Right lung (tissue), 5 donors: ENCODE data around the gene TCAIM. TPM values are rescaled to one million over a fixed set of nuclear protein-coding genes. Genes with fewer than 3 reads are reported as not detected.
"Not testable (repeated sequence)": the region's sequence is repeated elsewhere in the genome, so short reads cannot be mapped to it uniquely, and the experiment has no call there.

Experiments used
- DNase-seq, 2 donors: peaks; one replicate each; pipeline ENCODE4 v3.0.0-alpha.2; 2013
- polyA plus RNA-seq, 5 donors: library from polyadenylated mRNA; unstranded; fragments of 120-200 nt; gene quantifications; one replicate each; pipeline versions ENCODE4 v1.2.1 to v1.2.3, GENCODE V29; 2013; ENCODE audit warnings: inconsistent platforms in 1 of 5, low replicate concordance in 1 of 5; ENCODE audit not compliant: insufficient read length in 5 of 5, insufficient read depth in 1 of 5

Gene TCAIM
- polyA plus RNA-seq, 5 donors: 20.2 to 29.4 (median 26.3) TPM

GRCh38 chr3:44342176-44342790 is 3.7 kb downstream of the TCAIM start:
- DNase-seq: peak in 1 of 2 donors; percentile 68

GRCh38 chr3:44343421-44343820 is 4.9 kb downstream of the TCAIM start:
- DNase-seq: no peak

GRCh38 chr3:44346590-44346989 is 8.0 kb downstream of the TCAIM start:
- DNase-seq: not testable (repeated sequence)

- DNase-seq: no peak
Measured at GRCh38 chr3:44348993-44349392, 10.4 kb downstream of the TCAIM start.

GRCh38 chr3:44353355-44353924 is 14.9 kb downstream of the TCAIM start:
- no peak for DNase-seq

GRCh38 chr3:44355362-44356033 is 16.9 kb downstream of the TCAIM start:
- peak in 1 of 2 donors; percentile 33 for DNase-seq

- DNase-seq: no peak
Measured at GRCh38 chr3:44359146-44359751, 20.7 kb downstream of the TCAIM start.

- DNase-seq: peak in 1 of 2 donors; percentile 17
Measured at GRCh38 chr3:44363591-44363990, 25.0 kb downstream of the TCAIM start.

- DNase-seq: no peak
Measured at GRCh38 chr3:44365952-44366351, 27.4 kb downstream of the TCAIM start.

- no peak for DNase-seq
Measured at GRCh38 chr3:44375450-44375849, 36.9 kb downstream of the TCAIM start.

GRCh38 chr3:44387404-44387803 is 48.8 kb downstream of the TCAIM start:
- DNase-seq: no peak

- no peak for DNase-seq
Measured at GRCh38 chr3:44392489-44392888, 53.9 kb downstream of the TCAIM start.

GRCh38 chr3:44395714-44396113 is 57.1 kb downstream of the TCAIM start:
- DNase-seq: no peak

- DNase-seq: no peak
Measured at GRCh38 chr3:44396200-44397171, 57.9 kb downstream of the TCAIM start.

GRCh38 chr3:44398271-44398670 is 59.7 kb downstream of the TCAIM start:
- DNase-seq: not testable (repeated sequence)

- DNase-seq: no peak
Measured at GRCh38 chr3:44398853-44399252, 60.3 kb downstream of the TCAIM start.

GRCh38 chr3:44400771-44401170 is 62.2 kb downstream of the TCAIM start:
- no peak for DNase-seq

GRCh38 chr3:44402548-44402947 is 64.0 kb downstream of the TCAIM start:
- no peak for DNase-seq

GRCh38 chr3:44409640-44410410 is 71.3 kb downstream of the TCAIM start:
- DNase-seq: no peak

- DNase-seq: no peak
Measured at GRCh38 chr3:44411031-44411645, 72.6 kb downstream of the TCAIM start.
